ENCODE measurements around the gene VEPH1. TPM values are rescaled to one million over a fixed set of nuclear protein-coding genes. Genes with fewer than 3 reads are reported as not detected.

The VEPH1 gene
- total RNA-seq, 1 experiment from 2014 or later, result 0.32 TPM

GRCh38 chr3:157428853-157429252 is 74.4 kb downstream of the VEPH1 start:
- no peak for DNase-seq (ENCODE audit: low spot score)
- Histone ChIP-seq H3K27me3 (replicated peaks; ENCODE audit: insufficient read depth, low read depth, low read length, poor library complexity) (no peaks in the 10 kb centered on the region), H3K9me3 (ENCODE audit: low read depth, low read length, poor library complexity, severe bottlenecking) (no peaks in the 10 kb centered on the region), H3K27ac (ENCODE audit: low read depth, low read length, poor library complexity, severe bottlenecking) (no peak overlapping the region), H3K4me3 (ENCODE audit: low read depth, low read length, poor library complexity, severe bottlenecking) (no peak overlapping the region), H3K4me1 (ENCODE audit: insufficient read depth, low read length, poor library complexity, severe bottlenecking) (peaks cover 16% of the 10 kb centered on the region), H3K36me3 (ENCODE audit: insufficient read depth, low read length, poor library complexity, severe bottlenecking) (no peaks in the 10 kb centered on the region)
- ChIA-PET CTCF (no interaction called here), POLR2A (ENCODE audit: low non-redundant PET) (no interaction called here)
- intact Hi-C loops (cut with micrococcal nuclease; ENCODE audit: unreplicated experiment), result no loop called here
- BruUV-seq (replicated peaks), result no TSS peak
- TF ChIP-seq CTCF (conservative IDR thresholded peaks at IDR 0.05; ENCODE audit: low read depth, low read length) (no peak), EZH2 (IDR thresholded peaks at IDR 0.05; ENCODE audit: borderline replicate concordance, low read depth, low read length, poor library complexity, severe bottlenecking) (no peak)

- no peak for DNase-seq (ENCODE audit: low spot score)
- intact Hi-C loops (cut with micrococcal nuclease; ENCODE audit: unreplicated experiment), result no loop called here
- no peak overlapping the region for H3K4me3 ChIP-seq (ENCODE audit: low read depth, low read length, poor library complexity, severe bottlenecking)
- H3K4me1 ChIP-seq (ENCODE audit: insufficient read depth, low read length, poor library complexity, severe bottlenecking), result peaks cover 16% of the 10 kb centered on the region
- H3K27me3 ChIP-seq (replicated peaks; ENCODE audit: insufficient read depth, low read depth, low read length, poor library complexity), result no peaks in the 10 kb centered on the region
- no peak for TF ChIP-seq CTCF (conservative IDR thresholded peaks at IDR 0.05; ENCODE audit: low read depth, low read length)
- TF ChIP-seq EZH2 (IDR thresholded peaks at IDR 0.05; ENCODE audit: borderline replicate concordance, low read depth, low read length, poor library complexity, severe bottlenecking), result no peak
- H3K27ac ChIP-seq (ENCODE audit: low read depth, low read length, poor library complexity, severe bottlenecking), result no peak overlapping the region
- ChIA-PET POLR2A (ENCODE audit: low non-redundant PET) (no interaction called here), CTCF (no interaction called here)
- H3K9me3 ChIP-seq (ENCODE audit: low read depth, low read length, poor library complexity, severe bottlenecking), result no peaks in the 10 kb centered on the region
- no TSS peak for BruUV-seq (replicated peaks)
- no peaks in the 10 kb centered on the region for H3K36me3 ChIP-seq (ENCODE audit: insufficient read depth, low read length, poor library complexity, severe bottlenecking)
These were observed 75.3 kb downstream of the VEPH1 start for GRCh38 chr3:157427901-157428300.

- Histone ChIP-seq H3K4me3 (ENCODE audit: low read depth, low read length, poor library complexity, severe bottlenecking) (no peak overlapping the region), H3K27me3 (replicated peaks; ENCODE audit: insufficient read depth, low read depth, low read length, poor library complexity) (no peaks in the 10 kb centered on the region), H3K4me1 (ENCODE audit: insufficient read depth, low read length, poor library complexity, severe bottlenecking) (peaks cover 3% of the 10 kb centered on the region), H3K36me3 (ENCODE audit: insufficient read depth, low read length, poor library complexity, severe bottlenecking) (no peaks in the 10 kb centered on the region), H3K27ac (ENCODE audit: low read depth, low read length, poor library complexity, severe bottlenecking) (no peak overlapping the region), H3K9me3 (ENCODE audit: low read depth, low read length, poor library complexity, severe bottlenecking) (no peaks in the 10 kb centered on the region)
- no peak for TF ChIP-seq CTCF (conservative IDR thresholded peaks at IDR 0.05; ENCODE audit: low read depth, low read length)
- no peak for TF ChIP-seq EZH2 (IDR thresholded peaks at IDR 0.05; ENCODE audit: borderline replicate concordance, low read depth, low read length, poor library complexity, severe bottlenecking)
- BruUV-seq (replicated peaks), result no TSS peak
- CTCF ChIA-PET, result no interaction called here
- DNase-seq (ENCODE audit: low spot score), result no peak
- intact Hi-C loops (cut with micrococcal nuclease; ENCODE audit: unreplicated experiment), result no loop called here
- POLR2A ChIA-PET (ENCODE audit: low non-redundant PET), result no interaction called here
These were observed 79.9 kb downstream of the VEPH1 start for GRCh38 chr3:157423337-157423736.

Measured in A673 (cell line).